Lower lobe of right lung (tissue), 2 donors: ENCODE data around the gene DENND6B. TPM values are rescaled to one million over a fixed set of nuclear protein-coding genes. Genes with fewer than 3 reads are reported as not detected.
"Not testable (repeated sequence)": the region's sequence is repeated elsewhere in the genome, so short reads cannot be mapped to it uniquely, and the experiment has no call there.

Experiments
- ATAC-seq, 2 donors: fragments of 200-7000 bp; cut with Tn5 transposase; one replicate each; pipeline ENCODE4 v1.9.1; 2020 to 2022; ENCODE audit warnings: mild to moderate bottlenecking in 2 of 2, moderate library complexity in 2 of 2
- DNase-seq: peaks from one replicate; pipeline ENCODE4 v3.0.0-alpha.2; 2020
- H3K27ac ChIP-seq: fragments of 200-600 bp; one replicate; pipeline ENCODE4 v1.8.0; 2022
- H3K27me3 ChIP-seq: fragments of 200-600 bp; one replicate; pipeline ENCODE4 v1.8.0; 2022; ENCODE audit warnings: low read depth
- H3K36me3 ChIP-seq: fragments of 200-600 bp; one replicate; pipeline ENCODE4 v1.8.0; 2022; ENCODE audit warnings: mild to moderate bottlenecking
- H3K4me1 ChIP-seq: fragments of 200-600 bp; one replicate; pipeline ENCODE4 v1.8.0; 2022
- H3K4me3 ChIP-seq: fragments of 200-600 bp; one replicate; pipeline ENCODE4 v1.8.0; 2022; ENCODE audit warnings: mild to moderate bottlenecking
- H3K9me3 ChIP-seq: fragments of 200-600 bp; one replicate; pipeline ENCODE4 v1.8.0; 2022
- intact Hi-C: fragments of 100-400 bp; cut with DNase I; formaldehyde crosslinking; loops from one replicate; pipeline ENCODE4 v1.11.0; 2022
- total RNA-seq: library from RNA; stranded (reverse); fragmentation: NEBNext Ultra II Directional; extraction: Animal tissue kit (Norgen Biotek cat#: 25700); gene quantifications from one replicate; pipeline ENCODE4 v1.2.1, GENCODE V29; 2021
- TF ChIP-seq, protein P1 (sequence below): fragments of 200-600 bp; IDR thresholded peaks from one replicate; pipeline ENCODE4 v1.8.0; 2022; ENCODE audit warnings: antibody characterized with exemption, mild to moderate bottlenecking
- donor health status: DM: no; HTN: yes; CAD: no; lungs with severe emphysema.

DENND6B gene
- total RNA-seq, 1 donor from 2014 or later, result 14.4 TPM

DNA sequence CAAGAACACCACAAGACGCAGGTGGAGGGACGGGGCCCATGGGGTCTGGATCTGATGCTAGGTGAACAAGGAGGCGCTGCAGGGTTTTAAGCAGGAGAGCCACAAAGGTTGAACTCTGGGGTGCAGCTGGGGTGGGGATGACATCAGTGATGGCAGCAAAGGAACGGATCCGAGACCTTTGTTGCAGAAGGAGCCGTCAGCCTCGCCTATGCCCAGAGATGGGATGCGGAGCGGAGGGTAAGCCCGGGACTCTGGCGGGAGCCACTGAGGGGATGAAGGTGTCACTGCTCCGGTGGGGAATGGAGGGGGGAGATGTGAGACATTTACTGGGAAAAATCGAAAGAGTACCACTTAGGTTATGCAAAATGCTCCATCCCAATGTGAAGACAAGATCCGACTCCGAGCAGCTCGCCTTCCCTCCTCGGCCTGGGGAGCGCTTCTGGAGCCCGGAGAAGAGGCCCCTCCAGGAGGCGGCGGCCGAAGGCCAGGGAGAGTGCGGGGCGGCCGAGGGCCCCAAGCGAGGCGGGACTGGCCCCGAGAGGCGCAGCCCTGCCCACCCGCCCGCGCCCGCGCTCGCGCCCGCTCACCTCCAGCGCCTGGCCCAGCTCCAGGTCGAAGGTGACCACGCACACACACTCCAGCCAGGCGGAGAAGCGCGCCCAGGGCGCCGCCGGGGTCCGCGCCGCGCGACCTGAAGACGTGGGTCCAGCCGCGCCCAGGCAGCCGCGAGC, 422 bp downstream of the DENND6B start:
- TF ChIP-seq, protein P1, sequence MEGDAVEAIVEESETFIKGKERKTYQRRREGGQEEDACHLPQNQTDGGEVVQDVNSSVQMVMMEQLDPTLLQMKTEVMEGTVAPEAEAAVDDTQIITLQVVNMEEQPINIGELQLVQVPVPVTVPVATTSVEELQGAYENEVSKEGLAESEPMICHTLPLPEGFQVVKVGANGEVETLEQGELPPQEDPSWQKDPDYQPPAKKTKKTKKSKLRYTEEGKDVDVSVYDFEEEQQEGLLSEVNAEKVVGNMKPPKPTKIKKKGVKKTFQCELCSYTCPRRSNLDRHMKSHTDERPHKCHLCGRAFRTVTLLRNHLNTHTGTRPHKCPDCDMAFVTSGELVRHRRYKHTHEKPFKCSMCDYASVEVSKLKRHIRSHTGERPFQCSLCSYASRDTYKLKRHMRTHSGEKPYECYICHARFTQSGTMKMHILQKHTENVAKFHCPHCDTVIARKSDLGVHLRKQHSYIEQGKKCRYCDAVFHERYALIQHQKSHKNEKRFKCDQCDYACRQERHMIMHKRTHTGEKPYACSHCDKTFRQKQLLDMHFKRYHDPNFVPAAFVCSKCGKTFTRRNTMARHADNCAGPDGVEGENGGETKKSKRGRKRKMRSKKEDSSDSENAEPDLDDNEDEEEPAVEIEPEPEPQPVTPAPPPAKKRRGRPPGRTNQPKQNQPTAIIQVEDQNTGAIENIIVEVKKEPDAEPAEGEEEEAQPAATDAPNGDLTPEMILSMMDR, result no peak
- H3K36me3 ChIP-seq, result no peaks in the 10 kb centered on the region
- intact Hi-C loops, result loop anchor here (10.0 kb wide), 1 partner anchor 52 kb away; the partner anchor contains the start of gene MAPK11
- ATAC-seq (peak; percentile 25 to 45), DNase-seq (no peak)
- H3K27me3 ChIP-seq, result no peaks in the 10 kb centered on the region
- peak overlapping the region; percentile 98 for H3K27ac ChIP-seq
- no peaks in the 10 kb centered on the region for H3K9me3 ChIP-seq
- peaks cover 18% of the 10 kb centered on the region for H3K4me1 ChIP-seq
- peak overlapping the region; percentile 81 for H3K4me3 ChIP-seq

DNA sequence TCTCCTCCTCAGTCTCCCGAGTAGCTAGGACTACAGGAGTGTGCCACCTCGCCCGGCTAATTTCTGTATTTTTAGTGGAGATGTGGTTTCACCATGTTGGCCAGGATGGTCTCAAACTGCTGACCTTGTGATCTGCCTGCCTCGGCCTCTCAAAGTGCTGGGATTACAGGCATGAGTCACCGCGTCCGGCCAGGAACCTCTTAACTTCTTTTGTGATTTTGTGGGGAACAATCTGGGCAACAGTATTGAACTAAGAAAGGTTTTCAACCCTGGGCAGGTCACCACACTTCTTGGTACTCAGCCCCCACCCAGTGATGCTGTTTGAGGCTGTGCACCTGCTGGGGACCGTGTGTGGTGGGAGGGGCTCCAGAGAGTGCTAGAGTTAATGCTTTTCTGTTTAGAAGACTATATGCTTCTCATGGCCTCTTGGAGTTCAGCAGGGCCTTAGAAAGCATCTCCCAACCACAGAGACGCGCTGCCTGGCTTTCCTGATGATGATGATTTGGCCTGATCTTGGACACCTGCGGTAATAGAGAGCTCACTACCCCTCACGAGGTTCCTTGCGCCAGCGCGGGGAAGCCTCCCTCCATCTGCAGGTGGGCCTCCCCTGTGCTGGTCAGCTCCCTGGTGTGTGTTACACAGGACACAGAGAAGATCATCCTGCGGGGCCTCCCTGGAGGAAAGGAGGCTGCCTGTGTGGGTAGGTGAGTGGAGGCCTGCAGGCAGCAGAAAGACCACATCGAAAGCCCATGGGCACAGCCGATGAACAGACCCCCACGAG, 1.2 kb downstream of the DENND6B start:
- H3K27me3 ChIP-seq, result no peaks in the 10 kb centered on the region
- H3K4me3 ChIP-seq, result peak overlapping the region; percentile 81
- TF ChIP-seq, protein P1, result no peak
- no peaks in the 10 kb centered on the region for H3K36me3 ChIP-seq
- intact Hi-C loops, result loop anchor here (10.0 kb wide), 1 partner anchor 51 kb away; the partner anchor contains the start of gene MAPK11
- DNase-seq, result no peak
- peaks cover 18% of the 10 kb centered on the region for H3K4me1 ChIP-seq
- no peak for ATAC-seq
- H3K27ac ChIP-seq, result no peak overlapping the region
- no peaks in the 10 kb centered on the region for H3K9me3 ChIP-seq

DNA sequence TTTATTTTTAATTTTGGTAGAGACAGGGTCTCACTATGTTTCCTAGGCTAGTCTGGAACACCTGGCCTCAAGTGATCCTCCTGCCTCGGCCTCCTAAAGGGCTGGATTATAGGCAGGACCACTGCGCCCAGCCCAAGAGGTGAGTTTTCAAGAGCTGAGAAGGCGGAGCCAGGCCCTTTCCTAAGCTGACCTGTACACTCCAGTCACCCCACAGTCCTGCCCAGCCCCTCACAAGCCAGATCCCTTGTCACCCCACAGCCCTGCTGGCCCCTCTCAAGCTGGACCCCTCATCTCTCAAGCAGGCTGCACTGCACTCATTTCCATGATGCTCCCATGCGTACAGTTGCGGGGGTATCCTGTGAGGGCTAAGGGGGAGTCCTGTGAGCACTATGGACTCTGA, 2.9 kb downstream of the DENND6B start:
- TF ChIP-seq, protein P1, result no peak
- intact Hi-C loops, result loop anchor here (10.0 kb wide), 1 partner anchor 49 kb away; the partner anchor contains the start of gene MAPK11
- Histone ChIP-seq H3K9me3 (no peaks in the 10 kb centered on the region), H3K36me3 (no peaks in the 10 kb centered on the region), H3K4me3 (no peak overlapping the region), H3K27me3 (no peaks in the 10 kb centered on the region), H3K4me1 (peaks cover 18% of the 10 kb centered on the region), H3K27ac (no peak overlapping the region)
- no peak for DNase-seq
- no peak for ATAC-seq

DNA sequence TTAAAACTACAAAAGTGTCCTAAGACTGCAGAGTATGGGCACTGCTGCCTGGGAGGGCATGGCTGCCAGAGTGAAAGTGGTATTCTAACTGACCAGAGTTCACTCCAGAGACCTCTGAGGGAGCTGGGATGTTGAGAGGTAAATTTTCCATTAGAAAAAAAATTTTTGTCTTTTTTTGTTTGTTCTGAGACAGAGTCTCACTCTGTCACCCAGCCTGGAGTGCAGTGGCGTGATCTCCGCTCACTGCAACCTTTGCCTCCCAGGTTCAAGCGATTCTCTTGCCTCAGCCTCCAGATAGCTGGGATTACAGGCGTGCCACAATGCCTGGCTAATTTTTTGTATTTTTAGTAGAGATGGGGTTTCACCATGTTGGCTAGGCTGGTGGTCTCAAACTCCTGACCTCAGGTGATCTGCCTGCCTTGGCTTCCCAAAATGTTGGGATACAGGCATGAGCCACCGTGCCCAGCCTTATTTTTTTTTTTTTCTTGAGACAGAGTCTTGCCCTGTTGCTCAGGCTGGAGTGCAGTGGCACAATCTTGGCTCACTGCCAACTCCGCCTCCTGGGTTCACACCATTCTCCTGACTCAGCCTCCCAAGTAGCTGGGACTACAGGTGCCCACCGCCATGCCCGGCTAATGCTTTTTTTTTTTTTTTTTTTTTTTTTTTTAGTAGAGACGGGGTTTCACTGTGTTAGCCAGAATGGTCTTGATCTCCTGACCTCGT, 4.3 kb downstream of the DENND6B start:
- H3K36me3 ChIP-seq, ATAC-seq, H3K9me3 ChIP-seq, H3K27me3 ChIP-seq, H3K4me3 ChIP-seq, H3K27ac ChIP-seq: not testable (repeated sequence)
- peak; percentile 65 for DNase-seq
- intact Hi-C loops, result loop anchor here (10.0 kb wide), 1 partner anchor 48 kb away; the partner anchor contains the start of gene MAPK11
- peaks cover 11% of the 10 kb centered on the region for H3K4me1 ChIP-seq

DNA sequence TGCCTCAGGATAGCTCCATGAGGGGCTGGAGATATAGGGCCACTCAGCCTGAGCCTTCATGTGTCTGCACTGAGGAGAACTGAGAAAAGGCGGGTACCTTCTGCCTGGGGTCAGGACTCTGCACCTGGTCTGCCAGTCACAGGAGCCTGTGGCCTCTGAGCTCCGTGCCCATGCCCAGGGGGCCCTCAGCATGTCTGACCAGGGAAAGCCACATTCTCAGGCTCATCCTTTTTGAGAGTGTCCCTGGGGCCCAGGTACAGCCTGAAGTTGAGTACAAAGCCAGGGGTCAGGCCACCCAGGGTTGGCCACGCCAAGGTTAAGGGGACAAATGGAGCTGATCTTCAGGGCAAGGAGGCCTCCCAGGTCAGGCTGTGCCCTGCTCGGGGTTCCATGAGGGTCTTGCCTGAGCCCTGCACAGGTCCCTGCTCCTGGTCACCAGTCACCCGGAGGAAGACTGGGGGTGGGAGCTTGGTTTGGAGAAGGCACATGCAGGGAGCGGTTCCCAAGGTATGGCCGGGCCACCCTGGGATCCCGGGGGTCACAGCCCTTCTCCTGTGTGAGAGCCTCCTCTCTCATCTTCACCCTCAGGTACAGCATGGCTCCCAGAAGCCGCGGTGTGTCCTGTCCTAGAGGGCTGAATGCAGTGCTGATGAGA, 6.0 kb downstream of the DENND6B start:
- Histone ChIP-seq H3K4me1 (peaks cover 3% of the 10 kb centered on the region), H3K27me3 (no peaks in the 10 kb centered on the region), H3K27ac (no peak overlapping the region), H3K36me3 (no peaks in the 10 kb centered on the region), H3K9me3 (no peaks in the 10 kb centered on the region), H3K4me3 (no peak overlapping the region)
- intact Hi-C loops, result loop anchor here (10.0 kb wide), 1 partner anchor 46 kb away; the partner anchor contains the start of gene MAPK11
- DNase-seq (no peak), ATAC-seq (no peak)
- TF ChIP-seq, protein P1, result no peak
